Dedifferentiated amniotic fluid mesenchymal stem cell (primary cell): Measurements from ENCODE around the gene SMIM1.
"Not testable (repeated sequence)": the region's sequence is repeated elsewhere in the genome, so short reads cannot be mapped to it uniquely, and the experiment has no call there.

Source experiments
- DNase-seq: peaks from one replicate; pipeline ENCODE4 v3.0.0-alpha.2; 2016; ENCODE audit errors: extremely low spot score

Gene SMIM1

GRCh38 chr1:3736708-3737107 is 35.8 kb upstream of the SMIM1 start:
- no peak for DNase-seq

- DNase-seq = no peak
Measured at GRCh38 chr1:3738943-3739342, 33.6 kb upstream of the SMIM1 start.

GRCh38 chr1:3740042-3740441 is 32.5 kb upstream of the SMIM1 start:
- DNase-seq = no peak

GRCh38 chr1:3740752-3741151 is 31.8 kb upstream of the SMIM1 start:
- no peak for DNase-seq

GRCh38 chr1:3741566-3742438 is 30.7 kb upstream of the SMIM1 start:
- DNase-seq = no peak

- no peak for DNase-seq
Measured at GRCh38 chr1:3742439-3743298, 29.9 kb upstream of the SMIM1 start.

- no peak for DNase-seq
Measured at GRCh38 chr1:3743421-3743820, 29.1 kb upstream of the SMIM1 start.

GRCh38 chr1:3743826-3744225 is 28.7 kb upstream of the SMIM1 start:
- no peak for DNase-seq

GRCh38 chr1:3744646-3745045 is 27.9 kb upstream of the SMIM1 start:
- DNase-seq = no peak

- DNase-seq = no peak
Measured at GRCh38 chr1:3745071-3745470, 27.5 kb upstream of the SMIM1 start.

GRCh38 chr1:3745590-3746381 is 26.8 kb upstream of the SMIM1 start:
- DNase-seq = no peak

GRCh38 chr1:3746389-3746829 is 26.1 kb upstream of the SMIM1 start:
- no peak for DNase-seq

GRCh38 chr1:3746830-3747521 is 25.6 kb upstream of the SMIM1 start:
- peak; percentile 46 for DNase-seq

GRCh38 chr1:3747522-3747848 is 25.1 kb upstream of the SMIM1 start:
- DNase-seq = no peak

GRCh38 chr1:3747903-3748302 is 24.6 kb upstream of the SMIM1 start:
- no peak for DNase-seq

- not testable (repeated sequence) for DNase-seq
Measured at GRCh38 chr1:3748316-3748900, 24.1 kb upstream of the SMIM1 start.

GRCh38 chr1:3749512-3749911 is 23.0 kb upstream of the SMIM1 start:
- DNase-seq = no peak

GRCh38 chr1:3750741-3751140 is 21.8 kb upstream of the SMIM1 start:
- DNase-seq = no peak

GRCh38 chr1:3752400-3752945 is 20.1 kb upstream of the SMIM1 start, which contains the start of gene CCDC27:
Gene CCDC27 (plus strand): TSS chr1:3752450. CDS start chr1:3752482, 32 bp downstream.
- DNase-seq = no peak

- DNase-seq = no peak
Measured at GRCh38 chr1:3753656-3754454, 18.7 kb upstream of the SMIM1 start.
